IMR-90 (cell line): ENCODE results near the gene PNMA8A.
"Not testable (repeated sequence)": the region's sequence is repeated elsewhere in the genome, so short reads cannot be mapped to it uniquely, and the experiment has no call there.

Experiments
- BHLHE40 ChIP-seq: fragments of 150-350 bp; IDR thresholded peaks from 2 replicates; pipeline ENCODE4 v1.6.1; 2016; ENCODE audit warnings: mild to moderate bottlenecking, low read depth, low read length
- NFE2L2 ChIP-seq: fragments of 150-350 bp; IDR thresholded peaks from 2 replicates; pipeline ENCODE4 v1.6.1; 2016; ENCODE audit warnings: low read depth, mild to moderate bottlenecking, low read length
- TF ChIP-seq, protein P1 (sequence below): conservative IDR thresholded peaks from 2 replicates; pipeline ENCODE4 v1.5.1; 2012; ENCODE audit warnings: mild to moderate bottlenecking, low read depth, low read length, improper control_type of control experiment
- TF ChIP-seq, protein P2 (sequence below): fragments of 150-350 bp; IDR thresholded peaks from 2 replicates; pipeline ENCODE4 v1.6.1; 2017; ENCODE audit warnings: mild to moderate bottlenecking, antibody characterized with exemption, low read length, low read depth

DNA sequence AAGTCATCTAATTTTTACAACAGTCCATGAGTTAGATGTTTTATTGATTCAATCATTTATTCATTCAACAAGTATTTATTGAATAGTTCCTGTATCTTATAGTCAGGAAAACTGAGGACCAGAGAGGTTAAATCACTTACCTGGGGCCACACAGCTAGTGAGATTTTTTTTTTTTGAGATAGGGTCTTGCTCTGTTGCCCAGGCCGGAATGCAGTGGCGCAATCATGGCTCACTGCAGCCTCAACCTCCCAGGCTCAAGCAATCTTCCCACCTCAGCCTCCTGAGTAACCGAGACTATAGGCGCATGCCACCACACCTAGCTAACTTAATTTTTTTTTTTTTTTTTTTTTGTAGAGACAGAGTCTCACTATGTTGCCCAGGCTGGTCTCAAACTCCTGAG lies 35.7 kb downstream of the PNMA8A start:
- not testable (repeated sequence) for TF ChIP-seq BHLHE40, NFE2L2
- TF ChIP-seq, protein P1, sequence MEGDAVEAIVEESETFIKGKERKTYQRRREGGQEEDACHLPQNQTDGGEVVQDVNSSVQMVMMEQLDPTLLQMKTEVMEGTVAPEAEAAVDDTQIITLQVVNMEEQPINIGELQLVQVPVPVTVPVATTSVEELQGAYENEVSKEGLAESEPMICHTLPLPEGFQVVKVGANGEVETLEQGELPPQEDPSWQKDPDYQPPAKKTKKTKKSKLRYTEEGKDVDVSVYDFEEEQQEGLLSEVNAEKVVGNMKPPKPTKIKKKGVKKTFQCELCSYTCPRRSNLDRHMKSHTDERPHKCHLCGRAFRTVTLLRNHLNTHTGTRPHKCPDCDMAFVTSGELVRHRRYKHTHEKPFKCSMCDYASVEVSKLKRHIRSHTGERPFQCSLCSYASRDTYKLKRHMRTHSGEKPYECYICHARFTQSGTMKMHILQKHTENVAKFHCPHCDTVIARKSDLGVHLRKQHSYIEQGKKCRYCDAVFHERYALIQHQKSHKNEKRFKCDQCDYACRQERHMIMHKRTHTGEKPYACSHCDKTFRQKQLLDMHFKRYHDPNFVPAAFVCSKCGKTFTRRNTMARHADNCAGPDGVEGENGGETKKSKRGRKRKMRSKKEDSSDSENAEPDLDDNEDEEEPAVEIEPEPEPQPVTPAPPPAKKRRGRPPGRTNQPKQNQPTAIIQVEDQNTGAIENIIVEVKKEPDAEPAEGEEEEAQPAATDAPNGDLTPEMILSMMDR: not testable (repeated sequence)
- TF ChIP-seq, protein P2, sequence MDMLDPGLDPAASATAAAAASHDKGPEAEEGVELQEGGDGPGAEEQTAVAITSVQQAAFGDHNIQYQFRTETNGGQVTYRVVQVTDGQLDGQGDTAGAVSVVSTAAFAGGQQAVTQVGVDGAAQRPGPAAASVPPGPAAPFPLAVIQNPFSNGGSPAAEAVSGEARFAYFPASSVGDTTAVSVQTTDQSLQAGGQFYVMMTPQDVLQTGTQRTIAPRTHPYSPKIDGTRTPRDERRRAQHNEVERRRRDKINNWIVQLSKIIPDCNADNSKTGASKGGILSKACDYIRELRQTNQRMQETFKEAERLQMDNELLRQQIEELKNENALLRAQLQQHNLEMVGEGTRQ: not testable (repeated sequence)
